ENCODE results near the gene DPP6.

GRCh38 chr7:154750353-154750801 lies 698.2 kb downstream of the DPP6 start:
- TF ChIP-seq CTCF (conservative IDR thresholded peaks at IDR 0.05; ENCODE audit: low read depth in 2 of 2), result no peak
- no peak for TF ChIP-seq POLR2AphosphoS5 (IDR thresholded peaks at IDR 0.05; ENCODE audit: low read depth)
- no peak for TF ChIP-seq JUNB (IDR thresholded peaks at IDR 0.05; ENCODE audit: unreplicated experiment)
- no peak for TF ChIP-seq EZH2 (IDR thresholded peaks at IDR 0.05; ENCODE audit: low read depth, unreplicated experiment)
- no peak for TF ChIP-seq CREB1 (CRISPR knock-in tag; IDR thresholded peaks at IDR 0.05; ENCODE audit: low read depth)
- TF ChIP-seq REST (IDR thresholded peaks at IDR 0.05; ENCODE audit: unreplicated experiment), result no peak
- no peak for TF ChIP-seq EZH2phosphoT487 (IDR thresholded peaks at IDR 0.05; ENCODE audit: unreplicated experiment)
- TF ChIP-seq ZNF462 (CRISPR knock-in tag; IDR thresholded peaks at IDR 0.05), result no peak
- TF ChIP-seq NANOG (IDR thresholded peaks at IDR 0.05; ENCODE audit: borderline replicate concordance), result no peak
- no peak for TF ChIP-seq ZNF331 (CRISPR knock-in tag; IDR thresholded peaks at IDR 0.05; ENCODE audit: low read depth)
- no peak for TF ChIP-seq ETS1 (IDR thresholded peaks at IDR 0.05)
